Epidermal melanocyte (primary cell): ENCODE results near the gene EBF3.

Source experiments
- DNase-seq: peaks from one replicate; pipeline ENCODE4 v3.0.0; 2011; ENCODE audit warnings: low spot score; ENCODE audit not compliant: insufficient read length

EBF3 gene

DNA sequence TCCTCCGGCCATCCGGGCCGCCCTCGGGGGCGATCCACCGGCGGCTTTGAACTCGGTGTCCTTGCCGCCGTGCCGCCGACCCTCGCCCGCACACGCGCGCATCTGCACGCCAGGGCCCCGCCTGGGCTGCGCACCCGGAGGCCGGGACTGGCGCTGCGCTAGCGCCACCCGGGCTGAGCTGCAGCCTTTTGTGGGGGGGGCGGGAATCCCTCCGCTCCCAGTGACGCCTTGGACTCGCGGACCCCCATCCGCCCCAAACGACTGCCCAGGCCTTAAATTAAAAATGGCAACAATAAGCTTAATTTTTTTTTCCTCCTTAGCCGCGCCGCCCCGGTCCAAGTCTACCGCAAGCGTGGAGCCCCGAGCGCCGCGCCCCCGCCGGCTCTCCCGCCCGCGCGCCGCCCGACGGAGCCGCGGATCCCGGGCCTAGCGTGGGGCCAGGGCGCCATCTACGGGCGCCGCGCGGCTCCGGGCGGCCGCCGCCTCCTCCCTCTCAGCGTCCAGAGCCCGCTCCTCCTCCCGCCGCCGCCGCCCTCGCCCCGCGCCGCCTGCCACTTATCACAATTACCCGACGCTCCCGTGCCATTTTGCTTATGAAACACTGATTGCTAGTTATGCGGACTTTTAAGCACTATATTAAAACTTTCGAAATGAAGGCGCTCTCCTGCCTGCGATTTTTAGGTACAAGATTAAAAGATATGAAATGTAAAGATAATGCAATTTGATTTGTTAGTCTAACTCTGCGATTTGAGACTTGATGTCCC lies 7.5 kb upstream of the EBF3 start:
- DNase-seq = peak; percentile 80

GRCh38 chr10:129970465-129971364 lies 6.6 kb upstream of the EBF3 start:
- DNase-seq = peak; percentile 20

DNA sequence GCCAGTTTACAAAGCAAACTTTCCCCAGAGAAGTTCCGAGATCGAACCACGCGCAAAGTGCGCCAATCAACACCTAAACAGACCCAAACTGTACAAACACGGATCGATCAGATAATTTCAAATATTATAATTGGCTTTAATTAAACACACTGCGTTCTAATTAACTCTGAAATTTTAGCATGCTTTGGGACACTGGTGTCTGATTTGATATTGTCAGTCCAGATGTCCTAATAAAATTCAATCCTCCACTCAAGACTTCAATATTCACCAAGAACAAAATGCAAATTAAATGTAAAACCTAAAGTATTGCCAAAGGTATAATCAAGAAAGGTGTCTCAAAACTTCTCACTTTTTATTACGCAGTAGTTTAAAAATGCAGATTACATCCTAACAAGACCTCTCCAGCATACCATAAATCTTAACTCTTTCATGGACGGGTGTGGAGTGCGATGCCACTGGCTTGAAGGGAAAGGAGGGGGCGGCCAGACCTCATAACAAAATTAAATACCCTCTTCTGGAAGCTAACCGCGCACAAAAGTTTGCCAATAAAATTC lies 5.9 kb upstream of the EBF3 start:
- DNase-seq = peak; percentile 7

DNA sequence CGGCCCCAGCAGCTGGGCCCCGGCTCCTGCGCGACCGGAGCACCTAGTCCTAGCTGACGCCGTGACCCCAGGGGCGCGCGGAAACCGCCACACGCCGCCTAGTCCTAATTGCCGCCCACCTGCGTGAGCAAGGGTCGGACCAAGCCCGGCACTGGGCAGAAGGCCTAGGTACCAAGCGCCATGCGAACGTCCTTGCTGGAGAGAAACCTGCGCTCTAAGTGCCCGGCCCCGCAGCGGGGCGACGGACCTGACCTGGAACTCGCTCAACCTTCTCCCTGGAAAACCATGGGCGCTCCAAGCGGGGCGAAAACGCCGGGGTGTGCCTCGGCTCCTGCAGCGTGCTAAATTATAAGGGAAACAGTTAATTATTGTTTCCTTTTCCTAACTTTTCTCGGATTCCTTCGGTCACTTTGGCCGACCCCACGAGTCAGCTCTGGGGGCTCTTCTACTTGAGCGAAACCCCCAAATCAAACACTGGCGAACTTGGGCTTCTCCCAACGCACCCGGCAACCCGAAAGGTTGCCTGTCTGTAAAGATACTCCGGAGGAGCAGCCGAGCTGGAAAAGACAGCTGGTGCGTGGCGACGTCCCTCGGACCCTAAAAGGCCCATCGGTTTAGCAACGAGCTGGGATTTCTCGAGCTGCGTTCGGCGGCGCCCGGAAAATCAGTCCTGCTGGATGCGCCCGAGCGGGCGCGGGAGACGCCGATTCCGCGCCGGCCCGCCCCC lies 5.3 kb upstream of the EBF3 start:
- DNase-seq = peak; percentile 14

DNA sequence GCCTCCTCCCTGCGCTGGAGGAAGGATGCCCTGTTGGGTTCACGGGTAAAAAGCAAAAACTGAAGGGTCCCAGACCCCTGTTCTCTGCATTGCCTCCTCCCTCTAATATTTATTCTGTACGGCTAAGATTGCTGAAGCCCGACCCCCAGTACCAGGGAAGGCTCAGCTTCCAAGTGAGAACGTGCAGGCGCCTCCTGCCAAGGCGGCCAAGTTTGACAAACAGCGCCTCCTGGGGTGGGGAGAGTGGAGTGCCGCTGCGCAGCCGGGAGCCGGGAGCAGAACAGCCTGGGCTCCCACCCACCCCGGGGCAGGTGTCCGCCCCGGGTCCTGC lies 4.7 kb upstream of the EBF3 start:
- DNase-seq = peak; percentile 54

DNA sequence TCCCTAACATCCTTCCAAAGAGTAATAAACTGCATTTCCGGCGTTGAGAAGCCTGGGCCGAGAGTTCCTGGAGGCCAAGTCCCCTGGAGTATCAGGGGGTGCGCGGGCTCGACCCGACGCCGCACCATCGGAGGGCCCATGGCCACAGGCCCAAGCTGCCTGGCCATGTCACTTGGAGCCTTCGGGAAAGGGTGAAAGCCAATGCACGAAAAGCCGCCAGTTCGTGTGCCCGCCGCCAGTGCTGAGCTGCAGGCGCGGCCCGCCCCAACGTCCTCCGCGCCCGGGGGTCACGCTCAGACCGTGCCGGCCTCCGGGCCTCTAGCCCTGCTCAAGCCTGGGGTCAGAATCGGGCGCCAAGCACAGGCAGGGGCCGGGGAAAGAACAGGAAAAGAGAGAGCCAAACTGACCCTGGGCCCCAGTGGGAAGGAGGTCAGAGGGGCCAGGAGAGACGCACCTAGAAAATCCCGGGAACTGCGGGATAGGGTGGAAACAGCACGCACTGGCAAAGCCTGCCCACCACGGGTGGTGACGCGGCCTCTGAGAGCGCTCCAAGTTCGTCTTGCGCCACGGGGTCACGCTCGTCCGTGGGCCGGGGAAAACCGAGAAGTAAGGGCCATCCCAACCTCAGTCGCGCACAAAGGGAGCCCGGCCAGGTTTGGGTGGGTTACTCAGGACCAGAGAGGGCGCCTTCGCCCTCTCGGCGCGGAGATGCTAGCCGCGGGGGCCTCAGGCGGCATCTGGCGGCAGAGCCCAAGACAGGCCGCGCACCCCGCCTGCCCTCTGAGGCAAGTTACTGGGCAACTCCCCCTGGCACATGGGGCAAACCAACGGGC lies 4.2 kb upstream of the EBF3 start:
- DNase-seq = peak; percentile 12

DNA sequence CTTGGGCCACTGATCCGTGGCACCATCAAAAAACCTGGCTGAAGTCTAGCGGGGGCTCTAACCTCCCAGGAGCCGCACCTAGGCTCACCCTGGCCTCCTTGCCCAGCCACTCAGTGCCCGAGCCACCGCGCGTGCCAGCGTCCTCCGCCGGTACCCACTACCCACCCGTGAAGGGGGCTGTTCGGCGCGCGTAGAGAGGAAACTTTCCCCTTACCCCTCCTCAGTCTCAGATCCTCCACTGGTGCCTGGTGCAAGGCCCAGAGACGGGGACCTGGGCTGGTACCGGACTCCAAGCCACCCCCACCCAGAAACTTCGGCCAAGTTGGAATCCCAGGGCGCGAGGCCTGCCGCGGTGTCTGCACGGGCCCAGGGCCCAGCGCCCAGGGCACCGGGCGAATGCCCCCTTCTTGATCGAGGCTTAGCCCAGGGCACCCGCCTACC lies 3.5 kb upstream of the EBF3 start:
- peak; percentile 11 for DNase-seq

GRCh38 chr10:129966889-129967578 lies 3.0 kb upstream of the EBF3 start:
- DNase-seq = peak; percentile 17

- DNase-seq = peak; percentile 1
Measured at GRCh38 chr10:129966370-129966888, 2.4 kb upstream of the EBF3 start.

DNA sequence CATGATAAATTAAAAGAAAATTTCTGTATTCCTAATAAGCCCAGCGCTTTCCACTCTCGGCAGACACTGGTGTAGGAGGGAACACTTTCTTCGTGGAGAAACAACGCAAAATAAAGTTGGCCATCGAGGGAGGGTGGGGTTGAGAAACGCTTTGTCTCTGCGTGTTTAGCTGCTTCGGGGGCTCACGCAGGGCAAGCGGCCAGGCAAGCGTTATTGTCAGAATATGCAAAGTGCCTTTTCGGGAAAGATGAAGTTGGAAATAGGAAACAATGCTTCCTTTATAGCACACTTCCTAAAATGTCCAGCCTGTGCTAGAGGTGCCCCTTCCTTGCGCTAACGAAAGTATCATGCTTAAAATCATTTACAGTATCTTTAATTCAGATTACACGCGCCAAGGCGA lies 1.9 kb upstream of the EBF3 start:
- DNase-seq = peak; percentile 16

DNA sequence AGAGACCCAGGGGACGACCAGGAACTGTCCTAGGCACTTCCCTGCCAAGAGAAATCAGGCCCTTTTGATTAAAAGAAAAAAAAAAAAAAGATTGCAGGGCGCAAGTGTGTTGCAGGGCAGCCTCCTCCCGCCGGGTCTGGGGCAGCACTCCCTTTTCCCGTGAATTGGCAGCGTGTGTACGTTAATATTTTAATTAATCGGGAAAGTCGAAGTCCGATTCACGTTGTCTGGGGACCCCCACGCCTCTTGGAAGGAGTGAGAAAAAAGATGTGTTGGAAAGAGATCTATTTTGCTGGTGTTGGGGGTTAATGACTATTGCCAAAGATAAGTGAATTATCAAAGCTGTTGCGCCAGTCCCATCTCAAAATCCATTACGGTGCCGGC lies 1.3 kb upstream of the EBF3 start:
- DNase-seq = peak; percentile 12

DNA sequence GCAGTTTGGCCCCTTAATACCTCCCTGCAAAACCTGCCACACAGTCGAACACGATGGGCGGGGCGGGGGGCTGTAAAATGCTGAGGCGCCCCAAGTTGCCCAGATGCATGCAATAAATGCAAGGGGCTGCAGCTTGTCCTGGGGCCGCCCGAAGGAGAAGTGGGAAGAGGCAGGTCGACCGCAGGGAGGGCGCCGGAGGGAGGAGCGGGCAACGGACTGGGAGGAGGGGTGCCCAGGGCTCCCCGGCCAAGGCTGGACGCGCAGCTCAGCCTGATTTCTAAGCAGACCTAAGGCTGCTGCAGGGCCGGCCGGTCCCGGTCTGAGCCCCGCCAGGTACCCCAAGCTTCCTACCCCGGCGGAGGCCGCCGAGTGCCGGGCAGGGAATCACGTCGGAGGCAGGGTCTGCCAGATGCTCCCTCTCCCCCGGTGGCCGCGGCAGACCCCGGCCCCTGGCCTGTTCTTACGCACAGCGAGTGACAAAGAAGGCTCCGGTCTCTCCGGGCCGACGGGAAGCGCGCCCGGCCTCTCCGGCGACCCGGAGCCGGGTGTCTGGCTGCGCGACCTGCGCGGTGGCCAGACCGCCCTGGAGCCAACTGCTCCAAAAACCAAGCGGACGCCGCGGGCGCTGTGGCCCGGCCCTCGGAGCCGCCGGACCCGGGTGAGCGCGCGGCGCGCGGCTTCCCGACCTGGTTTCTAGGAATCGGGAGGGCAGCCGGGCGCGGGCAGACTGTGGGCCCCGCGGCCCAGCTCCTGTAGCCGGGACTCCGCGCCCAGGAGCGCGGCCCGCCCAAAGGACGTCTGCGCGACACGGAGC lies 744 bp upstream of the EBF3 start:
- no peak for DNase-seq

- DNase-seq = no peak
Measured at GRCh38 chr10:129962872-129963640, 1.0 kb downstream of the EBF3 start.

- no peak for DNase-seq
Measured at GRCh38 chr10:129962031-129962871, 1.8 kb downstream of the EBF3 start.

- DNase-seq = no peak
Measured at GRCh38 chr10:129961157-129961701, 2.8 kb downstream of the EBF3 start.

DNA sequence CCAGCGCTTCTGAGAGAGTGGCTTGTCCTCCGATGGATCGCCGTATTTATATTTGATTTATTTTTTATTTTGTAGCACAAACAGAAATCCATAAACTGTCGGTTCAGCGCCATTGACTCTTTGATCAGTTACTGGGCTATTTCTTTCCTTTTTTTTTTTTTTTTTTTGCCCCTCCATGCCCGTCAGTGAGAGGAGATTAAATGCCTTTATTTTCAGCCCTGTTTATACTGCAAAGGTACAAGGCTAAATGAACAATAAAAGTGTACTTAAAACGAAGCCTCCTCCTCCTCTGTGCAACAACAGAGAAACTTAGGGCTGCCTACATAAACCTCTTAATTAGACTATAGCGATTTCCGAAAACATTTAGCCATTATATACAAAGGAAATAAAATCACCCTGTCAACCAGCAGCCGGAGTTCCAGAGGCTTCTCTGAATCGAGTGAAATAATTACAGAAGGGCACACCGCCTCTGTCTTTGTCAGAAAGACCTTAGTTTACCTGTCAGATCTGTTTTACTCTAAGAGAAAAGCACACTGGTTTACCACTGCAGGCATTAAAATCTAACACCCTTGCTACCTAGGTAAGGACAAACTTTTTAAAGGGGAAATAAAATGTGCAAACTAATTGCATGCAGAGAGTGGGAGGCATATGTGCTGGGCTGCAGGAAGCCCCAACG lies 3.5 kb downstream of the EBF3 start:
- no peak for DNase-seq
